Immature natural killer cell (primary cell): ENCODE data around the gene PPP4R4. TPM values are rescaled to one million over a fixed set of nuclear protein-coding genes. Genes with fewer than 3 reads are reported as not detected.

Experiments
- DNase-seq, 3 donors: peaks; one replicate each; pipeline ENCODE4 v3.0.0; 2022; ENCODE audit warnings: mixed read lengths in 1 of 3
- H3K27ac Mint-ChIP-seq, 6 donors: one replicate each; pipeline ENCODE4 v1.8.0; 2020; ENCODE audit warnings: mixed read lengths in 6 of 6, mild to moderate bottlenecking in 5 of 6, inconsistent platforms in 4 of 6, moderate library complexity in 3 of 6
- H3K27me3 Mint-ChIP-seq, 3 donors: one replicate each; pipeline ENCODE4 v1.8.0; 2020 to 2021; ENCODE audit warnings: low read depth in 3 of 3, mild to moderate bottlenecking in 3 of 3, mixed read lengths in 3 of 3, moderate library complexity in 3 of 3, inconsistent platforms in 1 of 3
- H3K36me3 Mint-ChIP-seq, 3 donors: one replicate each; pipeline ENCODE4 v1.8.0; 2020; ENCODE audit warnings: mixed read lengths in 3 of 3, inconsistent platforms in 2 of 3, mild to moderate bottlenecking in 2 of 3
- H3K4me1 Mint-ChIP-seq, 2 donors: one replicate each; pipeline ENCODE4 v1.8.0; 2020; ENCODE audit warnings: inconsistent platforms in 2 of 2, mild to moderate bottlenecking in 2 of 2, mixed read lengths in 2 of 2, moderate library complexity in 1 of 2
- H3K4me3 Mint-ChIP-seq, 5 donors: one replicate each; pipeline ENCODE4 v1.8.0; 2020; ENCODE audit warnings: mild to moderate bottlenecking in 5 of 5, mixed read lengths in 5 of 5, inconsistent platforms in 3 of 5, moderate library complexity in 3 of 5
- H3K9me3 Mint-ChIP-seq, 6 donors: one replicate each; pipeline ENCODE4 v1.8.0; 2020; ENCODE audit warnings: mild to moderate bottlenecking in 6 of 6, mixed read lengths in 6 of 6, inconsistent platforms in 4 of 6, moderate library complexity in 3 of 6
- polyA plus RNA-seq, 3 donors: library from polyadenylated mRNA; unstranded; fragments of 300-500 nt; fragmentation: Illumina TruSeq; gene quantifications; one replicate each; pipeline ENCODE4 v1.2.3, GENCODE V29; 2021

Gene PPP4R4
- polyA plus RNA-seq, 3 donors from 2014 or later: not detected

DNA sequence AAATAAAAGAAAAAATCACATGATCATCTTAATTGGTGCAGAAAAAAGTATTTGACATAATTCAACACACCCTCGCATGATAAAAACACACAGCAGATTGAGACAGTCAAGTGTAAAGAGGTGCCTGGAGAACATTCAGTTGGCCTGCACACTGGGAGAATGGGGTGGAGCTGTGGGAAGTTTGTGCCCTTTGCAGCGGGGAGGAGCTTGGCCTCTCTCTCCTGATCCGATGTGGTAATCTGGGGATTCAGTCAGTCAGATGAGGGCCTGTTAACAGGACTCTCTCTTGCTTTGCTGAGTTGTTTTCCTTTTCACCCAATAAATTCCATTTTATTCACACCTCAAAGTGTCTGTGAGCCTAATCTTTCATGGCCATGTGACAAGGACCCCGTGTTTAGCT lies 143.1 kb downstream of the PPP4R4 start:
- H3K27ac Mint-ChIP-seq: no peak overlapping the region
- no peaks in the 10 kb centered on the region for H3K36me3 Mint-ChIP-seq
- H3K4me3 Mint-ChIP-seq: no peak overlapping the region
- H3K4me1 Mint-ChIP-seq: no peaks in the 10 kb centered on the region
- peaks cover 0 to 7% (median 5%) of the 10 kb centered on the region in 3 donors for H3K27me3 Mint-ChIP-seq
- no peak for DNase-seq
- H3K9me3 Mint-ChIP-seq: peaks cover 0 to 5% (median 0%) of the 10 kb centered on the region in 6 donors

DNA sequence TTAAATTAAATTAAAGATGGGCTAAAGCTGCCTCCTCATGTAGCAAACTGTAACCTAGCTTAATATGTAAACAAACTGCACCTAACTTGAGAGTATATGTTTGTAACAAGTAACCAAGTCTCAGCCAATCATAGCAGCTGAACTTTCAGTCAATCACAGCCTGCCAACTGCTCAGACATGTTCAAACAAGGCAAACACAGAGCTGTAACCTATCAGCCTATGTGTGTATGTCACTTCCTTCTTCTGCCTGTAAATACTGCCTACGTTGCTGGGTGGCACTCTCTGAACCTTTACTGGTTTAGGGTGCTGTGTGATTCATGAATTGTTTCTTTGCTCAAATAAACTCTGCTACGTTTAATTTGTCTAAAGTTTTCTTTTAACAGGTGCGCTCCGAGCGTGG lies 146.1 kb downstream of the PPP4R4 start:
- peaks cover 0 to 2% (median 2%) of the 10 kb centered on the region in 3 donors for H3K27me3 Mint-ChIP-seq
- no peak overlapping the region for H3K4me3 Mint-ChIP-seq
- H3K36me3 Mint-ChIP-seq: no peaks in the 10 kb centered on the region
- H3K4me1 Mint-ChIP-seq: no peaks in the 10 kb centered on the region
- no peak overlapping the region for H3K27ac Mint-ChIP-seq
- no peak for DNase-seq
- peaks cover 0 to 5% (median 0%) of the 10 kb centered on the region in 6 donors for H3K9me3 Mint-ChIP-seq

DNA sequence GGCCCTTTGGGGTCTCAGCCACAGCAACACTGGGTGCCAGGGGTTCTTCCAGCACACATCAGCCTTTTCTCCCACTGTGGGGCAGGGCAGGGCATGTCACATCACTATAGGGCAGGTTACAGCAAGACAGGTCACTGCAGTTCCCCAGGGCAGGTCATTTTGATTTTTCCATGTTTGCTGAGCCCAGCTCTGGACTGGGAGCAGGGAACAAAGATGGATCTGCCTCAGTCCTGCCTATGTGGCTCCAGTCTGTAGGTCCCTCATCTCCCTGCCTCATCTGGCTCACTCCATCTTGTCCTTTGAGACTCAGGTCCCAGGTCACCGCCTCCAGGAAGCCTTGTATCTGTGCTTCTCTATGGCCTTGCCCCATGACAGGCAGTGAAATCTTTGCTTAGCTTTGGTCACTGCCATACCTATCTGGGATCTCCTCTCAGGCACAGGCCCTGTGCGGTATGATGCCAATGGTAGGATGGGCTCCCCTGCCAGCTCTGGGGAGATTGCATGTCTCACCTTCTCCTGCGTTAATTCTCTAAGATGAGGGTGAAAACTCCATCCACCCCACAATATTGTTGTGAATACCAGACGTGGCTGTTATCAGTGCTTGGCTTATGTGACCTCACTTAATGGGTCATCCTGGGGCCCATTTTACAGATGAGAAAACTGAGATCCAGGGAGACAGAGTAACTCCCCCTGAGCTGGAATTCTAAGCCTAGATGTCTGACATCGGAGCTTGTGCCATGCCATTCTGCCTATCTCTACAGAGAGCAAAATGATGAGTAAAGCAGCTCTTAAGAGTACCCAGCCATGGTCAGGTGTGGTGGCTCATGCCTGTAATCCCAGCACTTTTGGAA lies 147.5 kb downstream of the PPP4R4 start:
- Mint-ChIP-seq H3K4me1 (no peaks in the 10 kb centered on the region), H3K27me3 (peaks cover 0 to 4% (median 2%) of the 10 kb centered on the region in 3 donors), H3K36me3 (no peaks in the 10 kb centered on the region), H3K9me3 (peaks cover 0 to 6% (median 0%) of the 10 kb centered on the region in 6 donors), H3K4me3 (no peak overlapping the region), H3K27ac (no peak overlapping the region)
- DNase-seq: no peak

DNA sequence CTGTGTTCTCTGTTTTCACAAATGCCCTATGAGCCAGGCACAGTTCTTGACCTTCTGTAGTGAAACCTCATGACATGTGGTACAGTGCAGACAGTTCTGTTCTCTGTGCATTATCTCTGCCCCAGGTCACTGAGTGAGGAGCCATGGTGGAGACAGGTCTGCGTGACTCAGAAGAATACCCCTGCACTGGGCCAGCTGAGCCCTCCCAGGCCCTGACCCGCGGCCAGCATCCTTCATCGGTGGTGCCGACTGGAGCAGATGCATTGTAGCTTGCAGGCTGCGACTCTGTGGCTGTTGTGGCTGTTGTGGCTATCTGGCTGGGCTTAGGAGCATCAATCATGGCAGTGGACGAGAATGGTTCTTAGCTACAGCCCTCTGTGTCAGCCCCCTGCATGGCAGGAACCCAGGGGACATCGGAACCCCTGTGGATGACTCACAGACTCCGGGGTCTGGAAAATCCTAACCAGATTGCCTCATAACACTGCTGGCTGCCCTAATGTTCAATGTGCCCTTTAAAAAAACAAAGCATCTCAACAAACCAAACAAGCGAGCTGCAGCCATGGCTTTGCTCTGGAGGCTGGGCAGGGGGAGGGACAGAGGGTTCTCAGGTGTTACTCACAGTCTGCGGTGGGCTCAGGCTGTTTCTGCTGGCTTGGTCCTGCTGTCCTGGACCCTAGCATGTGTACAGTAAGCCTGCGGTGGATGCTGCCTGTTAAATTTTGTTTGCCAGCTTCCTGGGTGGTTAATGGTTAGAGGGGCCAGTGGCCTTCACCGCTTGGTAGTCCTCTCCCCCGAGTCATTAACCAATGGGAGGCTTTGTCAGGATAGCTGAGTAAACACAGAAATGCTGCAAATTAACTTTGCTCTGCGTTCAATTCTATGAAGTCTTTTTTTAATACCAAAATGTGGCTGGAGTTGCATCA lies 148.8 kb downstream of the PPP4R4 start, which contains the start of gene SERPINA6:
Gene SERPINA6, minus strand, starts transcription at position 689 of the 923 bp plus-strand sequence. CDS start 8,688 bp downstream, outside the sequence.
- no peaks in the 10 kb centered on the region for H3K36me3 Mint-ChIP-seq
- H3K27me3 Mint-ChIP-seq: peaks cover 0 to 4% (median 2%) of the 10 kb centered on the region in 3 donors
- H3K9me3 Mint-ChIP-seq: peaks cover 0 to 5% (median 0%) of the 10 kb centered on the region in 6 donors
- DNase-seq: no peak
- H3K4me3 Mint-ChIP-seq: no peak within 1 kb of the TSS
- H3K27ac Mint-ChIP-seq: no peak within 1 kb of the TSS
- H3K4me1 Mint-ChIP-seq: no peaks in the 10 kb centered on the region

DNA sequence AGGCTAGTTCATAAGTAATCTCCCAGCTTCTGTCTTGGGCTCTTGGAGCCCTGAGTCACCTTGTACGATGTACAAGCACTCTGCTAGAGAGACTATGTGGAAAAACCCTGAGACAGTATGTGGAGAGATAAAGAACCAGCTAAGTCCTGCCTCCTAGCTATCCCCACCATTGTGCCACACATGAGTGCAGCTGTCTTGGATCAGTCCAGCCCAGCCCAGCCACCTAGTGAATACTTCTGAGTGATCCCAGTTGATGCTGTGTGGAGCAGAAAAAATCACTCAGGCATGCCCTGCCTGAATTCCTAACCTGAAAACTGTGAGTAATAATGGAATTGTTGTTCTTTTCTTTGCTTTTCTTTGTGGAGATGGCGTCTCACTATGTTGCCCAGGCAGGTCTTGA lies 154.1 kb downstream of the PPP4R4 start:
- no peaks in the 10 kb centered on the region for H3K36me3 Mint-ChIP-seq
- no peaks in the 10 kb centered on the region for H3K4me1 Mint-ChIP-seq
- no peak for DNase-seq
- peaks cover 0 to 4% (median 0%) of the 10 kb centered on the region in 6 donors for H3K9me3 Mint-ChIP-seq
- H3K27ac Mint-ChIP-seq: no peak overlapping the region
- H3K27me3 Mint-ChIP-seq: peaks cover 0 to 2% (median 0%) of the 10 kb centered on the region in 3 donors
- H3K4me3 Mint-ChIP-seq: no peak overlapping the region

Other genes starting within 250 kb of the PPP4R4 start
- not detected for gene FAM181A, start 247.0 kb upstream of the PPP4R4 start, polyA plus RNA-seq
- 1 to 10 TPM; 1.4 to 4.2 (median 2.7) TPM for gene ASB2, start 197.8 kb upstream of the PPP4R4 start, polyA plus RNA-seq
- not detected for gene CCDC197, start 177.0 kb upstream of the PPP4R4 start, polyA plus RNA-seq
- under 1 TPM in 2 of 3 donors, not detected in 1; 0.22 to 0.33 TPM for gene OTUB2, start 148.0 kb upstream of the PPP4R4 start, polyA plus RNA-seq
- 100 to 1,000 TPM in 2 of 3 donors, 10 to 100 TPM in 1; 60.8 to 208 (median 114) TPM for gene DDX24, start 93.1 kb upstream of the PPP4R4 start, polyA plus RNA-seq
- gene IFI27L1, start 93.0 kb upstream of the PPP4R4 start, polyA plus RNA-seq: 10 to 100 TPM; 10.0 to 19.3 (median 10.3) TPM
- 1 to 10 TPM in 1 of 3 donors, not detected in 2; 2.8 TPM for gene IFI27, start 63.6 kb upstream of the PPP4R4 start, polyA plus RNA-seq
- 100 to 1,000 TPM in 2 of 3 donors, 10 to 100 TPM in 1; 82.0 to 188 (median 103) TPM for gene IFI27L2, start 44.7 kb upstream of the PPP4R4 start, polyA plus RNA-seq
- not detected for gene SERPINA10, start 118.9 kb downstream of the PPP4R4 start, polyA plus RNA-seq
- not detected for gene SERPINA6, start 149.0 kb downstream of the PPP4R4 start, polyA plus RNA-seq
- gene SERPINA2, start 192.4 kb downstream of the PPP4R4 start, polyA plus RNA-seq: not detected
- 1 to 10 TPM; 1.7 to 5.5 (median 3.0) TPM for gene SERPINA1, start 214.3 kb downstream of the PPP4R4 start, polyA plus RNA-seq